Right lobe of liver (tissue), 4 donors: ENCODE results near the gene DLAT.

Experiments used
- POLR2A ChIP-seq: fragments of 450-650 bp; IDR thresholded peaks from one replicate; pipeline ENCODE4 v1.6.1; 2017; ENCODE audit warnings: antibody characterized with exemption, mild to moderate bottlenecking
- TF ChIP-seq, protein P1 (sequence below), 4 donors: fragments of 200-600 bp in 3 of 4; fragments of 450-650 bp in 1 of 4; IDR thresholded peaks; one replicate each; pipeline versions ENCODE4 v1.5.1 to v1.8.0; 2016 to 2022; ENCODE audit warnings: antibody characterized with exemption in 4 of 4, mild to moderate bottlenecking in 2 of 4
- donor health status: DM: no; HTN: no; CAD: no.
- donor health status: DM: no; HTN: no; CAD: no.
- donor health status: DM: no; HTN: yes; CAD: no.

DNA sequence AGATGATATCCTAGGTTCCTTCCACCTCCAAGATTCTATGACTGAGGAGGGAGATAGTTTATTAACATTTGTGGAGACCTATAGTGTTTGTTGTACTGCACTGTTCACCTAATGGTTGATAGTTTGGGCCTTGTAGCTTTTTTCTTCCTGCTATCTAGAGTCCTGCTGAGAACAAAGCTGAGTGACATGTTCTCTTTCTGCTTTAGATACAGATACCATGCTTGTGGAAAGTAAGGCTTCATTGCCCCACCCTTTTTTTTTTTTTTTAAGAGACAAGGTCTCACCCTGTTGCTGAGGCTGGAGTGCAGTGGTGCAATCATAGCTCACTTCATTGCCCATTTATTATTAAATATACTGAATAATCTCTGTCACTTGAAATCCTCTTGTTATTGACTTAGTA is 12.3 kb downstream of the DLAT start:
- TF ChIP-seq, protein P1, sequence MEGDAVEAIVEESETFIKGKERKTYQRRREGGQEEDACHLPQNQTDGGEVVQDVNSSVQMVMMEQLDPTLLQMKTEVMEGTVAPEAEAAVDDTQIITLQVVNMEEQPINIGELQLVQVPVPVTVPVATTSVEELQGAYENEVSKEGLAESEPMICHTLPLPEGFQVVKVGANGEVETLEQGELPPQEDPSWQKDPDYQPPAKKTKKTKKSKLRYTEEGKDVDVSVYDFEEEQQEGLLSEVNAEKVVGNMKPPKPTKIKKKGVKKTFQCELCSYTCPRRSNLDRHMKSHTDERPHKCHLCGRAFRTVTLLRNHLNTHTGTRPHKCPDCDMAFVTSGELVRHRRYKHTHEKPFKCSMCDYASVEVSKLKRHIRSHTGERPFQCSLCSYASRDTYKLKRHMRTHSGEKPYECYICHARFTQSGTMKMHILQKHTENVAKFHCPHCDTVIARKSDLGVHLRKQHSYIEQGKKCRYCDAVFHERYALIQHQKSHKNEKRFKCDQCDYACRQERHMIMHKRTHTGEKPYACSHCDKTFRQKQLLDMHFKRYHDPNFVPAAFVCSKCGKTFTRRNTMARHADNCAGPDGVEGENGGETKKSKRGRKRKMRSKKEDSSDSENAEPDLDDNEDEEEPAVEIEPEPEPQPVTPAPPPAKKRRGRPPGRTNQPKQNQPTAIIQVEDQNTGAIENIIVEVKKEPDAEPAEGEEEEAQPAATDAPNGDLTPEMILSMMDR (IDR thresholded peaks at IDR 0.05) = no peak
- no peak for TF ChIP-seq POLR2A
